KMS-11 (cell line): Measurements from ENCODE around the gene TAP1.
A peak's percentile ranks its signal among the peaks of the same experiment; 100 is the strongest.

Source experiments
- H2AFZ ChIP-seq: fragments of 200-600 bp; sonication (generic); 2 replicates; pipeline ENCODE4 v1.6.1; 2016; ENCODE audit warnings: antibody characterized with exemption, mixed run types, low read depth
- H3K27ac ChIP-seq: fragments of 200-600 bp; sonication (generic); 2 replicates; pipeline ENCODE4 v1.6.1; 2016; ENCODE audit warnings: mild to moderate bottlenecking, mixed run types
- H3K27me3 ChIP-seq: fragments of 200-600 bp; sonication (generic); 2 replicates; pipeline ENCODE4 v1.6.1; 2017; ENCODE audit warnings: mild to moderate bottlenecking, low read depth, mixed run types, moderate library complexity; ENCODE audit not compliant: insufficient read depth
- H3K36me3 ChIP-seq: fragments of 200-600 bp; sonication (generic); 2 replicates; pipeline ENCODE4 v1.6.1; 2017; ENCODE audit warnings: mild to moderate bottlenecking, mixed run types; ENCODE audit not compliant: insufficient read depth
- H3K4me1 ChIP-seq: fragments of 200-600 bp; sonication (generic); 2 replicates; pipeline ENCODE4 v1.6.1; 2016; ENCODE audit warnings: mild to moderate bottlenecking, low read depth, mixed run types; ENCODE audit not compliant: poor library complexity, severe bottlenecking
- H3K4me2 ChIP-seq: fragments of 200-600 bp; sonication (generic); 2 replicates; pipeline ENCODE4 v1.7.0; 2016; ENCODE audit warnings: mild to moderate bottlenecking, mixed run types
- H3K4me3 ChIP-seq: fragments of 200-600 bp; sonication (generic); IDR thresholded peaks from 2 replicates; pipeline ENCODE4 v1.6.1; 2017; ENCODE audit warnings: low read depth, low read length, mixed read lengths; ENCODE audit not compliant: insufficient read depth
- H3K79me2 ChIP-seq: fragments of 200-600 bp; sonication (generic); 2 replicates; pipeline ENCODE4 v1.6.1; 2016; ENCODE audit warnings: low read depth, mixed run types; ENCODE audit not compliant: insufficient read depth
- H3K9ac ChIP-seq: fragments of 200-600 bp; sonication (generic); 2 replicates; pipeline ENCODE4 v1.6.1; 2016; ENCODE audit warnings: mild to moderate bottlenecking, mixed run types
- H4K20me1 ChIP-seq: fragments of 200-600 bp; sonication (generic); 2 replicates; pipeline ENCODE4 v1.6.1; 2016; ENCODE audit warnings: mild to moderate bottlenecking, mixed run types; ENCODE audit not compliant: insufficient read depth
- CTCF ChIP-seq: fragments of 200-600 bp; sonication (generic); conservative IDR thresholded peaks from 2 replicates; pipeline ENCODE4 v1.6.1; 2017; ENCODE audit warnings: low read depth, mild to moderate bottlenecking, antibody characterized with exemption, low read length, moderate library complexity, mixed read lengths

Gene TAP1

GRCh38 chr6:32839356-32839755, 14.1 kb downstream of the TAP1 start:
- Histone ChIP-seq H3K4me2 (no peak overlapping the region), H3K4me1 (peaks cover 42% of the 10 kb centered on the region), H3K36me3 (peaks cover 3% of the 10 kb centered on the region; the same call in 1 of the 2 replicates), H3K4me3 (no peak overlapping the region), H3K27ac (peak overlapping the region; percentile 72; the same call in 1 of the 2 replicates), H3K9ac (no peak overlapping the region), H4K20me1 (no peaks in the 10 kb centered on the region), H3K79me2 (peaks cover 26% of the 10 kb centered on the region; the same call in 1 of the 2 replicates), H2AFZ (no peak overlapping the region), H3K27me3 (no peaks in the 10 kb centered on the region)
- TF ChIP-seq CTCF, result no peak

GRCh38 chr6:32838114-32838958, 15.2 kb downstream of the TAP1 start, which contains the start of gene TAP2:
TAP2 (minus strand) TSS chr6:32838739; CDS start chr6:32838233, 506 bp downstream.
- Histone ChIP-seq H3K79me2 (peaks cover 22% of the 10 kb centered on the region; the same call in 1 of the 2 replicates), H3K4me3 (no peak within 1 kb of the TSS), H2AFZ (peak within 1 kb of the TSS; percentile 70), H3K4me2 (peak within 1 kb of the TSS; percentile 89), H3K27me3 (no peaks in the 10 kb centered on the region), H3K27ac (peak within 1 kb of the TSS; percentile 72), H4K20me1 (no peaks in the 10 kb centered on the region), H3K36me3 (peaks cover 3% of the 10 kb centered on the region; the same call in 1 of the 2 replicates), H3K9ac (peak within 1 kb of the TSS; percentile 88), H3K4me1 (peaks cover 42% of the 10 kb centered on the region)
- TF ChIP-seq CTCF, result peak; percentile 80

GRCh38 chr6:32837651-32838113, 15.8 kb downstream of the TAP1 start:
- Histone ChIP-seq H3K79me2 (peaks cover 17% of the 10 kb centered on the region; the same call in 1 of the 2 replicates), H4K20me1 (no peaks in the 10 kb centered on the region), H3K36me3 (peaks cover 3% of the 10 kb centered on the region; the same call in 1 of the 2 replicates), H3K4me3 (no peak overlapping the region), H2AFZ (peak overlapping the region; percentile 70), H3K27ac (peak overlapping the region; percentile 72), H3K4me1 (peaks cover 36% of the 10 kb centered on the region), H3K27me3 (no peaks in the 10 kb centered on the region), H3K9ac (peak overlapping the region; percentile 88), H3K4me2 (peak overlapping the region; percentile 89)
- TF ChIP-seq CTCF, result no peak

- Histone ChIP-seq H3K4me2 (peak overlapping the region; percentile 89), H3K4me3 (no peak overlapping the region), H2AFZ (no peak overlapping the region), H3K4me1 (peaks cover 28% of the 10 kb centered on the region), H3K27me3 (no peaks in the 10 kb centered on the region), H4K20me1 (no peaks in the 10 kb centered on the region), H3K79me2 (peaks cover 15% of the 10 kb centered on the region; the same call in 1 of the 2 replicates), H3K27ac (no peak overlapping the region), H3K9ac (no peak overlapping the region), H3K36me3 (no peaks in the 10 kb centered on the region)
- TF ChIP-seq CTCF, result no peak
Observed at GRCh38 chr6:32836873-32837272, 16.6 kb downstream of the TAP1 start.
